ENCODE data around the gene CPED1. TPM values are rescaled to one million over a fixed set of nuclear protein-coding genes. Genes with fewer than 3 reads are reported as not detected.

Gene CPED1
- total RNA-seq, 1 donor from 2014 or later: 33.8 TPM

DNA sequence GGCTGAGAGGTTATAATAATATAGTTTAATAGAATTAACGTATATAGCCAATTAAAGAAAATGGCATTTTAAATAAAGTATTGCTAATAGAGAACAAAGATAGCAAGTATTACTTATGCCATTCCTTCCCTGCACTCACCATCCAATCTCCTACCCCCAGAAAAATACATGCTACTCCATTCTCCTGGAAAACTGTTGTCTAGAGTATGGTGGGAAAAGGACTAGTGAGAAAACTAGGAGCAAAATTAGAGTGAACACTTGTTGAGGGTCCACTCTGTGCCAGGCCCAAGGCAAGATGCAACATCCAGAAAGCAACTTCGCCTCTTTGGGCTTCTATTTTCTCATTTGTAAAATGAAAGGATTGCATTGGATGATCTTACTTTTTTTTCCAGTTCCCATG is 149.1 kb downstream of the CPED1 start:
- H3K4me1 ChIP-seq: no peaks in the 10 kb centered on the region
- DNase-seq: no peak
- TF ChIP-seq, protein P1, sequence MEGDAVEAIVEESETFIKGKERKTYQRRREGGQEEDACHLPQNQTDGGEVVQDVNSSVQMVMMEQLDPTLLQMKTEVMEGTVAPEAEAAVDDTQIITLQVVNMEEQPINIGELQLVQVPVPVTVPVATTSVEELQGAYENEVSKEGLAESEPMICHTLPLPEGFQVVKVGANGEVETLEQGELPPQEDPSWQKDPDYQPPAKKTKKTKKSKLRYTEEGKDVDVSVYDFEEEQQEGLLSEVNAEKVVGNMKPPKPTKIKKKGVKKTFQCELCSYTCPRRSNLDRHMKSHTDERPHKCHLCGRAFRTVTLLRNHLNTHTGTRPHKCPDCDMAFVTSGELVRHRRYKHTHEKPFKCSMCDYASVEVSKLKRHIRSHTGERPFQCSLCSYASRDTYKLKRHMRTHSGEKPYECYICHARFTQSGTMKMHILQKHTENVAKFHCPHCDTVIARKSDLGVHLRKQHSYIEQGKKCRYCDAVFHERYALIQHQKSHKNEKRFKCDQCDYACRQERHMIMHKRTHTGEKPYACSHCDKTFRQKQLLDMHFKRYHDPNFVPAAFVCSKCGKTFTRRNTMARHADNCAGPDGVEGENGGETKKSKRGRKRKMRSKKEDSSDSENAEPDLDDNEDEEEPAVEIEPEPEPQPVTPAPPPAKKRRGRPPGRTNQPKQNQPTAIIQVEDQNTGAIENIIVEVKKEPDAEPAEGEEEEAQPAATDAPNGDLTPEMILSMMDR (IDR thresholded peaks at IDR 0.05; ENCODE audit: borderline replicate concordance): no peak
- H3K36me3 ChIP-seq: peaks cover 64% of the 10 kb centered on the region
- intact Hi-C loops (cut with micrococcal nuclease): no loop called here
- no peak overlapping the region for H3K4me3 ChIP-seq
- H3K27me3 ChIP-seq (ENCODE audit: low read depth): no peaks in the 10 kb centered on the region
- H3K27ac ChIP-seq (replicated peaks): no peak overlapping the region
- H3K9me3 ChIP-seq (replicated peaks): no peaks in the 10 kb centered on the region

DNA sequence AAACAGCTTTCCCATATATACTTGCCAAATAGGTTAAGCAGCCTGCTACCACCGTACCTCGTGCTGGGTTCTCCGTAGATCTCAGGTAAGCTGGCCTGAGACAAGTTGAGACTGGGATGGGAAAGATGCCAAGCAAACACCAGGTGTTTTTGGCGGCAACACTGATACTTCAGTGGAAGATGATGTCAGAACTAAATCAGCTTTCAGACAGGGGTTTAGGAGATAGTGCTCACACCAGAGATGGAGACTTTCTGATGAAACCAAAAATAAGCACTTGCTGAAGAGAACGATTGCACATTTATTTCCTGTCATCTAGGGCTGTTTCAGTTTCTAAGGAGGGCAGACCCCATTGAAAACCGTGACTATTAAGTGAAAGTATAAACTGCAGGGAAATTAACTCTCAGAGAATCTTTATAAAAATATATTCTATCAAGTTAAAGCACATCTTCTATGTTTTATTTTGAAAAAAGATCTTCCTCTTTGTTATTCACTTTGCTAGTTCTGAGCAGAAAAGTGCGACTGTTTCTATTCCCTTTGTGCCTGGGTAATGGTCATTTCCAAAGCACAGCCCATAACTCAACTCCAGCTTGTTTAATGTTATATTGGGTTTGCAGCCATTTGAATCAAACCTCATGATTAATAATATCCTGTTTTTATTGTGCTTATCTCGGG is 149.9 kb downstream of the CPED1 start:
- Histone ChIP-seq H3K36me3 (peaks cover 62% of the 10 kb centered on the region), H3K27me3 (ENCODE audit: low read depth) (no peaks in the 10 kb centered on the region), H3K27ac (replicated peaks) (no peak overlapping the region), H3K4me1 (no peaks in the 10 kb centered on the region), H3K4me3 (no peak overlapping the region), H3K9me3 (replicated peaks) (no peaks in the 10 kb centered on the region)
- TF ChIP-seq, protein P1 (IDR thresholded peaks at IDR 0.05; ENCODE audit: borderline replicate concordance): no peak
- DNase-seq: no peak
- intact Hi-C loops (cut with micrococcal nuclease): no loop called here

DNA sequence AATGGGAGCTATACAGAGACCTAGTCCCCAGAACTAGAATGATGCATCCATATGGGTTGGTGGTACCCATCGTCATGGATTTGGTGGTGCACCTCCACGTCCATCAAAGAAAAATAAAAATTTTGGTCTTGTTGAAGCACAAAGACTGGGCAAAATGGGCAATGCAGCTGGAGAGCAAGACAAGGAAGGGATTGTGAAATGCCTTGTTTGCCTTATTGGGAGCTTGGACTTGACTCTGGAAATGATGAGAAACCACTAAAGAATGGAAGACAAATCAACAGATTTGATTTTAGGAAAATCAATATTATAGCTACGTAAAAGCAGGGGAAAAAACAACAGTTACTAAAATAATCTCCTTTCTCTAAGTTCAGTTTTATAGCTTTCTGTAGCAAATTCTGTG is 150.9 kb downstream of the CPED1 start:
- H3K36me3 ChIP-seq: peaks cover 65% of the 10 kb centered on the region
- H3K27ac ChIP-seq (replicated peaks): no peak overlapping the region
- DNase-seq: no peak
- H3K27me3 ChIP-seq (ENCODE audit: low read depth): no peaks in the 10 kb centered on the region
- no peaks in the 10 kb centered on the region for H3K4me1 ChIP-seq
- H3K4me3 ChIP-seq: no peak overlapping the region
- H3K9me3 ChIP-seq (replicated peaks): no peaks in the 10 kb centered on the region
- TF ChIP-seq, protein P1 (IDR thresholded peaks at IDR 0.05; ENCODE audit: borderline replicate concordance): no peak
- intact Hi-C loops (cut with micrococcal nuclease): no loop called here

DNA sequence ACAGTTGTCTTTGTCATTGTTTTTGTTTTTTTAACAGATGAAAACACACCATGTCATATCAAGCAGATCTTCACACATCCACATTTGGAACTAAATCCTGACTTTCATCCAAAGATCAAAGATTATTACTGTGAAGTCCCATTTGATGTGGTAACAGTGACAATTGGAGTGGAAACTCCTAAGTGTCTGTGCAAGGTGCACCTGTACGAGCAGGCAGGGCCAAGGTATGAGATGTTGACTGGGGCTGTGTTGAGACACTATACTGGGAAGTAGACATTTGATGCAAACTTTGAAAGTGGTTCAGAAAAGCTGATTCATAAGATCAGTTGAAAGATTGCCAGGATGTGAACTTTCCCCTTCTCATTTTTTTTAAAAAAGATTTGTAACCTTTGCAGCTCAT is 152.3 kb downstream of the CPED1 start:
- Histone ChIP-seq H3K36me3 (peaks cover 66% of the 10 kb centered on the region), H3K27me3 (ENCODE audit: low read depth) (no peaks in the 10 kb centered on the region), H3K4me1 (no peaks in the 10 kb centered on the region), H3K27ac (replicated peaks) (no peak overlapping the region), H3K9me3 (replicated peaks) (no peaks in the 10 kb centered on the region), H3K4me3 (no peak overlapping the region)
- TF ChIP-seq, protein P1 (IDR thresholded peaks at IDR 0.05; ENCODE audit: borderline replicate concordance): no peak
- DNase-seq: no peak
- intact Hi-C loops (cut with micrococcal nuclease): no loop called here

DNA sequence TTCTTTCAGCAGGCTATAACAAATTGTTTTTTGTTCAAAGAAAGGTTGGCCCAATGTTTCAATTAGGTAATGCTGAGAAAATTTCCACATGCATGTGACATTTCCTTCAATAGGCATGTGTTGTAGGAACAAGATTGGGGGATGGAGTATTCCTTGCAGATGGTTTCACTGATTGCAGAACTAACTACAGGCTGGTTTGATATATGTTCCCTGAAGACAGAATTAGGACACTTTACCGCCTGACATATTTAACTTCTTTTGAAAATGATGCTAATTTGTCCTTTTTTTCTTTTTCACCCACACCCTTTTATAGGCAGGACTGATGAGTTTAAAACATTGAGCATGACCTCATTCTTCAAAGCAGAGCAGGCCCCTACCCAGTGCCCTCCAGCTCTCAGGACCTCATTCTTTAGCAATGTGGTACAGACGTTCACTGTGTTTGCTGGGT is 163.3 kb downstream of the CPED1 start:
- no peaks in the 10 kb centered on the region for H3K27me3 ChIP-seq (ENCODE audit: low read depth)
- peaks cover 15% of the 10 kb centered on the region for H3K36me3 ChIP-seq
- no peak overlapping the region for H3K27ac ChIP-seq (replicated peaks)
- no peaks in the 10 kb centered on the region for H3K9me3 ChIP-seq (replicated peaks)
- TF ChIP-seq, protein P1 (IDR thresholded peaks at IDR 0.05; ENCODE audit: borderline replicate concordance): no peak
- intact Hi-C loops (cut with micrococcal nuclease): no loop called here
- H3K4me3 ChIP-seq: no peak overlapping the region
- no peak for DNase-seq
- no peaks in the 10 kb centered on the region for H3K4me1 ChIP-seq
